Activated CD4-positive, alpha-beta memory T cell treated with anti-CD3 and anti-CD28 coated beads for 36 hours (primary cell): ENCODE measurements around the gene PODXL2. TPM values are rescaled to one million over a fixed set of nuclear protein-coding genes. Genes with fewer than 3 reads are reported as not detected.
A peak's percentile ranks its signal among the peaks of the same experiment; 100 is the strongest.

ENCODE experiments used
- CTCF ChIA-PET: fragments of 350-600 bp; sonication (Branson Sonifier 250); formaldehyde crosslinking; loops from one replicate; lab custom pipeline; 2021; ENCODE audit warnings: antibody characterized with exemption, inconsistent platforms; lab: Charles Lee
- POLR2A ChIA-PET: fragments of 350-600 bp; sonication (Branson Sonifier 250); formaldehyde crosslinking; loops from one replicate; lab custom pipeline; 2021; ENCODE audit warnings: antibody characterized with exemption; lab: Charles Lee
- DNase-seq: peaks from one replicate; pipeline ENCODE4 v3.0.0-alpha.2; 2020
- H3K27ac Mint-ChIP-seq: one replicate; pipeline ENCODE4 v1.8.0; 2021; ENCODE audit warnings: mixed read lengths
- H3K27me3 Mint-ChIP-seq: one replicate; pipeline ENCODE4 v1.8.0; 2021; ENCODE audit warnings: mixed read lengths
- H3K36me3 Mint-ChIP-seq: one replicate; pipeline ENCODE4 v1.8.0; 2021; ENCODE audit warnings: mixed read lengths
- H3K4me1 Mint-ChIP-seq: one replicate; pipeline ENCODE4 v1.8.0; 2021; ENCODE audit warnings: low read depth, mixed read lengths
- H3K4me3 Mint-ChIP-seq: one replicate; pipeline ENCODE4 v1.8.0; 2021; ENCODE audit warnings: mild to moderate bottlenecking, mixed read lengths
- H3K9me3 Mint-ChIP-seq: one replicate; pipeline ENCODE4 v1.8.0; 2021; ENCODE audit warnings: mixed read lengths
- intact Hi-C: fragments of 100-400 bp; cut with micrococcal nuclease; formaldehyde crosslinking; loops from one replicate; pipeline ENCODE4 v1.15.1; 2023
- total RNA-seq, 2 experiments: library from RNA; stranded (reverse); gene quantifications; one replicate each; pipeline ENCODE4 v1.2.3, GENCODE V29; 2021

PODXL2 gene
- total RNA-seq, 2 experiments from 2014 or later, result 1.2 to 1.3 TPM

DNA sequence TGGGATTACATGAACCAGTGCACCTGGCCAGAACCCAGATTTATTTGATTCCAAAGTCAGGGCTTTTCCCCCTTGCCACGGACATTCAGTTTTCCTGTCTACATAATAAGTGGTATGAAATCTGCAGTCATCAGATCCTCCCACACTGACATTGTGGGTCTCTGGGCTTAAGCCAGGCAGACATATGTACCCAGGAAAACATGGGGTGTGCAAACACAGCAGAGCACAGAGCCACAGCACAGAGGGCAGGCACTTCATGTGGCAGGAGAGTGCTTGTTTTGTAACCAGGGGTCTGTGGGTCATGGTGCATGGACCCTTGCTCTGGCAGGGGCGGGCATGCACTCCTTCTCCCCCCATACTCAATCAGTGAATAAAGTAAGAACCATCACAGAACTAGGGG, 37.7 kb downstream of the PODXL2 start:
- intact Hi-C loops, result no loop called here
- H3K4me1 Mint-ChIP-seq, result no peaks in the 10 kb centered on the region
- H3K4me3 Mint-ChIP-seq, result no peak overlapping the region
- ChIA-PET CTCF (no interaction called here), POLR2A (no interaction called here)
- DNase-seq, result no peak
- H3K27me3 Mint-ChIP-seq, result no peaks in the 10 kb centered on the region
- H3K9me3 Mint-ChIP-seq, result no peaks in the 10 kb centered on the region
- no peaks in the 10 kb centered on the region for H3K36me3 Mint-ChIP-seq
- no peak overlapping the region for H3K27ac Mint-ChIP-seq

DNA sequence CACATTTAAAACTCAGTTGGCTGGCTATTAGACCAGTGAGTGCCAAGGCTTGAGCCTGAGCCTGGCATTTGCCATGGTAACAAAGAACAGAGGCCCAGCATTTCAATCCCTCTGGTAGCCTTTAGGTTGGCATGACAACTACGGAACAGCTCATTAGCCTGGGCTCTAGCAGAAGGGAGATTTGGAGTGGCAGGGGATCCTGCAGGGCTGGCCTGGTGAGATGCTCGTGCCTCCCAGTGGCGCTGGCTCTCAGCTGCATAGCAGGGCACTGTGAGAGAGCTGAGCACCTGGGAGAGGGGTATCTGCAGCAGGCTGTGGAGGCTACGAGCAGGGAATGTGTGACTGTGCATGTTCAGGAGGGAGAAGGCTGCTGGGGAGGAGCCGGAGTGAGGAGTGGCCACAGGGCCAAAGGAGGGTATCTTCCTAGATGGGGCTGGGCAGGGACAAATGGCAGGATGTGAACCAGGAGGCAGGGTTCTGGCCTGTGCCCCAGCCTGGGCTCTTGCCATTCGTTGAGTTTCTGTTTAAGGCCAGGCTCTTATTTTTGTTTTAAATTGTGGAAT, 38.2 kb downstream of the PODXL2 start:
- Mint-ChIP-seq H3K9me3 (no peaks in the 10 kb centered on the region), H3K36me3 (no peaks in the 10 kb centered on the region), H3K4me1 (no peaks in the 10 kb centered on the region), H3K4me3 (no peak overlapping the region), H3K27me3 (no peaks in the 10 kb centered on the region), H3K27ac (no peak overlapping the region)
- CTCF ChIA-PET, result no interaction called here
- intact Hi-C loops, result no loop called here
- no peak for DNase-seq
- POLR2A ChIA-PET, result no interaction called here

DNA sequence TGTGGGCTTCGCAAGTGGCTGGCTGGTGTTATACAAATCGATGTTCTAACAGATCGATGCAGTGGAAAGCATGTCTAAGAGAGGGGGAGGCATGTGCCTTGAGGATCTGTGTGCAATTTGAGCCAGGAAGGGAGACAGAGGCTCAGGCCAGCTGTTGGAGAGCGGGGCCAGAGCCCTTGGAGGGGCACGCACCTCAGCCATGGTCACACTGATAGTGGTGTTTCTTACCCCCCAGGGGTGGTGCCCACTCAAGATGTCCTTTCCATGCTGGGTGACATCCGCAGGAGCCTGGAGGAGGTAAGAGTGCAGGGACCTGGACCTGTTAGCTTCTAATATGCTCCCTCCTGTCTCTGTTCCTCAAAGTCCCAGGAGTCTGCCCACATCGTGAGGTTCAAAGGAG, 39.9 kb downstream of the PODXL2 start:
- CTCF ChIA-PET, result no interaction called here
- intact Hi-C loops, result no loop called here
- H3K4me1 Mint-ChIP-seq, result peaks cover 5% of the 10 kb centered on the region
- H3K9me3 Mint-ChIP-seq, result no peaks in the 10 kb centered on the region
- H3K36me3 Mint-ChIP-seq, result no peaks in the 10 kb centered on the region
- H3K4me3 Mint-ChIP-seq, result no peak overlapping the region
- POLR2A ChIA-PET, result no interaction called here
- no peaks in the 10 kb centered on the region for H3K27me3 Mint-ChIP-seq
- H3K27ac Mint-ChIP-seq, result no peak overlapping the region
- no peak for DNase-seq

DNA sequence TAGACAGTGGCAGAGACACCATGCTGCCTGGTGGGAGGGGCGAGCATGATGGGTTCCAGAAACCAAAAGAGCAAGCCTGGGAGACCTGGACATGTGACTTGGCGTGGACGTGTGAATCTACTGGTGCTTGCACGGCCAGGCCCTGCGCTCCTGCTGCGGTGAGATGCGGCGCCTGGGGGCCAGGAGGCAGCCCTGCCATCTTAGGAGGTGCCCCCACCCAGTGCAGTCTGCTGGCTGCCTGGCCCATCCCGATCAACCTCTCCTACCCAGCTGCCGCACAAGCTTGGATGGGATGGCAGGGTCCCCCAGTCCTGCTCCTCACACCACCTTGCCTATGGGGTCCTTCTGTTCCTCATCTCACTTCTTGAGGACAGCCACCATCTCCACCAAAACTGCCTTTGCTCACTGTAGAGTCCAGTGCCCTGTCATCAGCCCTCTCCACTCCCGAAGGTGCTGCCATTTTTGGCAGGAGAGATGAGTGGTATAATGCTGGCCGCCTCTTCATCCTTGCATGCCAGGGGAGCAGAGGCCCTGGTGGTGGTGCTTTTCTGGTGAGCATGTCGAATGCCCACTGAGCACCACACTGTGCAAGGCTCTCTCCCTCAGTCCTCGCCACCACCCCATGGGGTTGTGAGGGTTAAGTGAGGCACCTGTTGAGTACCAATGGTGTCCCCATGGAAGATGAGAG, 40.7 kb downstream of the PODXL2 start:
- DNase-seq, result no peak
- no peaks in the 10 kb centered on the region for H3K36me3 Mint-ChIP-seq
- POLR2A ChIA-PET, result no interaction called here
- CTCF ChIA-PET, result no interaction called here
- no peaks in the 10 kb centered on the region for H3K9me3 Mint-ChIP-seq
- no peak overlapping the region for H3K4me3 Mint-ChIP-seq
- H3K27ac Mint-ChIP-seq, result no peak overlapping the region
- H3K4me1 Mint-ChIP-seq, result peaks cover 12% of the 10 kb centered on the region
- intact Hi-C loops, result loop anchor here (5.0 kb wide), 3 partner anchors 92 to 1752 kb away; partner anchors contain the start of gene EEFSEC
- H3K27me3 Mint-ChIP-seq, result no peaks in the 10 kb centered on the region

DNA sequence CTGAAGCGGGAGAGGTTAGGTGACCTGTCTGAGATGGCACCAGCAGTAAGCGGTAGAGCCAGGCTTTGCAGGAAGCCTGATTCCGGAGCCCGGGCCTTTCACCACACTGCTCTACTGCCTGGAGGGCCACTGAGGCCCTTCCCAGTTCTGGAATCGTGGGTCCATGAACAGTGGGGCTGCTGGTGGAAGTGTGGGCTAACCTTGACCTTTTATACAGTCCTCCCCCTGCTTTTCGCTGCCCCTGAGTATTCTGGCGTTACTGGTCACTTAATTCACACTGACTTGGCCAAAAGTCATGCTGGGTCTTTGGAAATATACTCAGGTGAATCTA, 41.2 kb downstream of the PODXL2 start:
- Mint-ChIP-seq H3K4me1 (peaks cover 17% of the 10 kb centered on the region), H3K4me3 (no peak overlapping the region)
- CTCF ChIA-PET, result no interaction called here

DNA sequence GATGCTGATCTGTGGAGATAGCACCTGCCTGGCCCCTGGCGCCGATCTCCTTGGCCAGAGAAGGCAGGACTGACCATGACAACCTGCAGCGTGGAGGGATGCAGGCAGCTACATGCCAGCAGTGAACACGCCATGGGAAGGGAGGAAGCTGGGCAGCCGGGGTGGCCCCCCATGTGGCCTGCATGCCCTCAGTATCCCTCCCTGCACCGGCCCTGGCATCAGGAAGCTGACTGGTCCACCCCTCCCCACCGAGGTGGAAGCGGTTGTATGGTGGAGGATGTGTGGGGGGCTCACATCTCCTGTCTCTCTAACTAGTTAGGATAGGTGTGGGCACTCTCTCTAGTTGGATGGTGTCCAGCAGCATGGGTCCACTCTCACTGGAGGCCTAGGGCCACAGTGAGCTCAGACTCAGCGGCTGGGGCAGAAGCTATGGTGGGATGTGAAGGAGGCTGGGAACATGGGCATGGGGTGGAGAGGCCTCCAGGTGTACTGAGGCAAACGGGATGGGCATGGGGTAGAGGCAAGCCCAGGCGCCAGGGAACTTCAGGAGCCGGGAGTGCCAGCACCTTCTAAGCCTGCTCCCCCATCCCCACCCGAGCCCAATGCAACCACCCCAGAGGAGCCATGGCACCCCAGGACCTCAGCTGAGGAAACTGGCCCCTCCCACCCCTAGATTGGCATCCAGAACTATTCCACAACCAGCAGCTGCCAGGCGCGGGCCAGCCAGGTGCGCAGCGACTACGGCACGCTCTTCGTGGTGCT, 42.0 kb downstream of the PODXL2 start:
- POLR2A ChIA-PET, result interaction anchor here (1.8 kb wide), 1 partner anchor 72 kb away, joined by 15 read pairs; the partner anchor contains the start of gene MCM2
- intact Hi-C loops, result loop anchor here (5.0 kb wide), 3 partner anchors 94 to 1754 kb away; partner anchors contain the start of gene EEFSEC

More for the DNA sequence above, 41.2 kb downstream of the PODXL2 start:
- DNase-seq, result no peak
- H3K9me3 Mint-ChIP-seq, result no peaks in the 10 kb centered on the region
- intact Hi-C loops, result loop anchor here (5.0 kb wide), 3 partner anchors 93 to 1753 kb away; partner anchors contain the start of gene EEFSEC
- POLR2A ChIA-PET, result no interaction called here
- H3K27ac Mint-ChIP-seq, result no peak overlapping the region
- H3K36me3 Mint-ChIP-seq, result no peaks in the 10 kb centered on the region
- H3K27me3 Mint-ChIP-seq, result no peaks in the 10 kb centered on the region

DNA sequence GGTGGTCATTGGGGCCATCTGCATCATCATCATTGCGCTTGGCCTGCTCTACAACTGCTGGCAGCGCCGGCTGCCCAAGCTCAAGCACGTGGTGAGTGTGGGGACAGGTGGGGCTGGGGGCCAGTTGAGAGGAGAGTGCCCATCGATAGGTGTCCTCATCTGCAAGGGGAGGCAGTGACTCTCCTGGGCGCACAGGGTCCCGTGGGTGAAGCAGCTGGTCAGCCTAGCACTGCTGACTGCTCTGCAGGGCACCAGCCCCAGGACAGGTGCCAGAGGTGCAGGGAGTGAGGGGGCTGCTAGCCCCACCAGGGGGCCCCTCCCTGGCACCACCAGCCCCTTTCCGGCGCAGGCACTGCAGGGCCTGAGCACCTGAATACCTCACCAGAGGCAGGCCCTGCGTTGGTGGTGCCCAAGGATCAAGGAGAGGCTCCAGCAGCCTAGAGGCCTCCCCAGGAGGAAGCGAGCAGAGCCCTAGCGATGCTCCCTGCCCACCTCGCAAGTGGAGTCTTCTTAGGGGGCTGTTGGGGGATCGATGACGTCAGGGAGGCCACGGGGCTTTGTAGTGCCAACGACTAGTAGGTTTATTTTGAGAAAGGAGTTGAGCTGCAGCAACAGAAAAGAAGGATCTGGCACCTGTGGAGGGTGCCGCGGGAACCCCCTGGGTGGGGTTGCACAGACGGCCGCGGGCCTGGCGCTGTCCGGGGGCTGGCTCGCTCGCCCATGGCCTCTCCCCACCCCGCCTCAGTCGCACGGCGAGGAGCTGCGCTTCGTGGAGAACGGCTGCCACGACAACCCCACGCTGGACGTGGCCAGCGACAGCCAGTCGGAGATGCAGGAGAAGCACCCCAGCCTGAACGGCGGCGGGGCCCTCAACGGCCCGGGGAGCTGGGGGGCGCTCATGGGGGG, 42.8 kb downstream of the PODXL2 start:
- no peaks in the 10 kb centered on the region for H3K9me3 Mint-ChIP-seq
- intact Hi-C loops, result loop anchor here (1.0 to 5.0 kb wide), 6 partner anchors 25 to 1754 kb away; partner anchors contain the start of genes EEFSEC, MCM2 and TPRA1
- H3K4me3 Mint-ChIP-seq, result peak overlapping the region; percentile 89
- peaks cover 23% of the 10 kb centered on the region for H3K4me1 Mint-ChIP-seq
- H3K27me3 Mint-ChIP-seq, result no peaks in the 10 kb centered on the region
- POLR2A ChIA-PET, result interaction anchor here (0.6 to 1.8 kb wide), 4 partner anchors 11 to 73 kb away, joined by 3 to 15 read pairs (median 4); partner anchors contain the start of gene MCM2
- no peaks in the 10 kb centered on the region for H3K36me3 Mint-ChIP-seq
- peak overlapping the region; percentile 89 for H3K27ac Mint-ChIP-seq
- peak; percentile 38 for DNase-seq
- CTCF ChIA-PET, result interaction anchor here (1.9 kb wide), 1 partner anchor 97 kb away, joined by 9 read pairs; no protein-coding TSS in a partner anchor

More for the DNA sequence above, 42.0 kb downstream of the PODXL2 start:
- no peaks in the 10 kb centered on the region for H3K27me3 Mint-ChIP-seq
- H3K4me1 Mint-ChIP-seq, result peaks cover 20% of the 10 kb centered on the region
- no peaks in the 10 kb centered on the region for H3K36me3 Mint-ChIP-seq
- no peak for DNase-seq
- H3K4me3 Mint-ChIP-seq, result peak overlapping the region; percentile 41
- CTCF ChIA-PET, result no interaction called here
- H3K27ac Mint-ChIP-seq, result peak overlapping the region; percentile 56
- no peaks in the 10 kb centered on the region for H3K9me3 Mint-ChIP-seq

DNA sequence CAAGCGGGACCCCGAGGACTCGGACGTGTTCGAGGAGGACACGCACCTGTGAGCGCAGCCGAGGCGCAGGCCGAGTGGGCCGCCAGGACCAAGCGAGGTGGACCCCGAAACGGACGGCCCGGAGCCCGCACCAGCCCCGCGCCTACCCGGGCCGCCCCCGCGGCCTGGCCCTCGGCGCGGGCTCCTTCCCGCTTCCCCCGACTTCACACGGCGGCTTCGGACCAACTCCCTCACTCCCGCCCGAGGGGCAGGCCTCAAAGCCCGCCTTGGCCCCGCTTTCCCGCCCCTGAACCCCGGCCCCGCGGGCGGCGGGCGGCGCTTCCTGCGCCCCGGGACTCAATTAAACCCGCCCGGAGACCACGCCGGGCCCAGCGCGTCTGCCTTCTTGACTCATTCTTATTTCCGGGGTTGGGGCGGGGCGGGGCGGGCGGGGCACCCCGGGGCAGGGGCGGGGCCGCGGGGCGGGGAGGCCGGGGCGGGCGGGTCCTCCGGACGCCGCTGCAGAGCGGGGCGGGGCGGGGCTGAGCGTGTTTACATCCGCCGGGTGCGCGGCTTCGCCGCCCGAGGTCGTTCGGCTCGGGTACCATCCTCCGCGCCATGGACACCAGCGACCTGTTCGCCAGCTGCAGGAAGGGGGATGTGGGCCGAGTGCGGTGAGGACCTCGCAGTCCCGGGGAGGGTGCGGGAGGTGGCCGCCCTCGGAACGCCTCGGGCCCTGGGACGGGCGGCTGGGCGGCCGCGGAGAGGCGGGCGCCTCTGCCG, 43.6 kb downstream of the PODXL2 start, which contains the start of gene ABTB1:
Gene ABTB1, plus strand, starts transcription at position 524 of the 762 bp plus-strand sequence. Its CDS starts 74 bp downstream, at position 598.
- intact Hi-C loops, result loop anchor here (1.0 to 5.0 kb wide), 7 partner anchors 24 to 1755 kb away; partner anchors contain the start of genes EEFSEC, MCM2 and TPRA1
- POLR2A ChIA-PET, result interaction anchor here (0.6 to 1.8 kb wide), 4 partner anchors 10 to 74 kb away, joined by 3 to 15 read pairs (median 4); partner anchors contain the start of gene MCM2
- Mint-ChIP-seq H3K27ac (peak within 1 kb of the TSS; percentile 89), H3K9me3 (no peaks in the 10 kb centered on the region), H3K4me3 (peak within 1 kb of the TSS; percentile 89), H3K4me1 (peaks cover 23% of the 10 kb centered on the region), H3K27me3 (no peaks in the 10 kb centered on the region), H3K36me3 (no peaks in the 10 kb centered on the region)
- DNase-seq, result peak; percentile 91
- CTCF ChIA-PET, result interaction anchor here (1.9 to 2.0 kb wide), 2 partner anchors 97 to 461 kb away, joined by 4 to 9 read pairs; no protein-coding TSS in a partner anchor

DNA sequence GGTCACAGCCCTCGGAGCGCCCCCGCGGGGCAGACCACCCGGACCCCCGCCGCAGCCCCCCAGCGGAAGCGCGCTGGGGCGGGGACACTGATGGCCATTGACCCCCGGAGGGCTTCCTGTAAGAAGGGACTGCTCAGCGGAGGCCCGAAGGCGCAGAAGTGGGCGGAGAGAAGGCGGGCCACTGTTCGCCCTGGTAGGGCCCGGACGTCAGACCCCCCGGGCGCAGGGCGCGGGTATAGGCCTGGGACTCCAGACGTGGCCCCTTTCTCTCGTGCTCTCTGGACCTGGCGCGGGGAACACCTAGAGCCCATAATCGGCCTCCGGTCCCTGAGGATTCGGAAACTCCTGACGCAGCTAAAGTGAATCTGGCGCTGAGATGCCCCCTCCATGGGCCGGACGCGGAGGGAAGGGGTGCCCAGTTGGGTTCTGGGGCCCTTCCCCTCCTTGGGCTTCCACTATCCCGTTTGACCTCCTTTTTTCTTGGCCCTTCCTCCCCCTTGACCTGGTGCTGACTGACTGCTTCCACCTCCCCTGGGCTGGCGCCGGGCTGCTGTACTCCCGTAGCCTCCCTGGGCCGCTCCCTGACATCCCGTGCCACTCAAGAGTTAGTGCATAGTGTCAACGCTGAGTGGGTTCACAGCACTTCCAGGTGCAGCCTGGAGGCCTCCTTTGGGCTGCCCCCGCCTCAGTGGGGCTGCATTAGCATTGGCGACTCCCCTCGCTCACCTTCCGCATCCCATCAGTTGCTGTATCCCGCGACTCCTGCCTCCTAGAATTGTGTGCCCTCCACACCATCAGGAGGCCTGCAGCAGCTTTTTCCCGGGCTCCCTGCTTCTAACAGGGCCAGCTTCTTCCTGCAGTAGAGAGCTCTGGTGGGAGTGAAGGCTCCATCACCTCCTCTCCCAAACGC, 44.5 kb downstream of the PODXL2 start:
- intact Hi-C loops, result loop anchor here (1.0 to 5.0 kb wide), 6 partner anchors 23 to 1756 kb away; partner anchors contain the start of genes EEFSEC and TPRA1
- peak overlapping the region; percentile 65 for H3K27ac Mint-ChIP-seq
- peaks cover 23% of the 10 kb centered on the region for H3K4me1 Mint-ChIP-seq
- H3K27me3 Mint-ChIP-seq, result no peaks in the 10 kb centered on the region
- peak overlapping the region; percentile 80 for H3K4me3 Mint-ChIP-seq
- peak; percentile 65 for DNase-seq
- no peaks in the 10 kb centered on the region for H3K36me3 Mint-ChIP-seq
- ChIA-PET POLR2A (interaction anchor here (1.6 kb wide), 1 partner anchor 9 kb away, joined by 4 read pairs; no protein-coding TSS in a partner anchor), CTCF (interaction anchor here (1.5 to 2.0 kb wide), 3 partner anchors 98 to 460 kb away, joined by 4 to 9 read pairs (median 4); no protein-coding TSS in a partner anchor)
- H3K9me3 Mint-ChIP-seq, result no peaks in the 10 kb centered on the region
